Stimulated activated naive CD8-positive, alpha-beta T cell treated with anti-CD3 and anti-CD28 coated beads, Interleukin-15, Interleukin-2, amounts not matched to agents 100 ng/mL and 50 ng/mL, for 24 hours (primary cell): ENCODE data around the gene COL25A1.
"Not testable (repeated sequence)": the region's sequence is repeated elsewhere in the genome, so short reads cannot be mapped to it uniquely, and the experiment has no call there.

ENCODE experiments used
- H3K27ac Mint-ChIP-seq: one replicate; pipeline ENCODE4 v1.8.0; 2021; ENCODE audit warnings: mild to moderate bottlenecking, mixed read lengths
- H3K27me3 Mint-ChIP-seq: one replicate; pipeline ENCODE4 v1.8.0; 2021; ENCODE audit warnings: mixed read lengths
- H3K36me3 Mint-ChIP-seq: one replicate; pipeline ENCODE4 v1.8.0; 2021; ENCODE audit warnings: low read depth, mixed read lengths
- H3K4me1 Mint-ChIP-seq: one replicate; pipeline ENCODE4 v1.8.0; 2021; ENCODE audit warnings: low read depth, mixed read lengths
- H3K4me3 Mint-ChIP-seq: one replicate; pipeline ENCODE4 v1.8.0; 2021; ENCODE audit warnings: mild to moderate bottlenecking, mixed read lengths
- H3K9me3 Mint-ChIP-seq: one replicate; pipeline ENCODE4 v1.8.0; 2021; ENCODE audit warnings: mixed read lengths

The COL25A1 gene

DNA sequence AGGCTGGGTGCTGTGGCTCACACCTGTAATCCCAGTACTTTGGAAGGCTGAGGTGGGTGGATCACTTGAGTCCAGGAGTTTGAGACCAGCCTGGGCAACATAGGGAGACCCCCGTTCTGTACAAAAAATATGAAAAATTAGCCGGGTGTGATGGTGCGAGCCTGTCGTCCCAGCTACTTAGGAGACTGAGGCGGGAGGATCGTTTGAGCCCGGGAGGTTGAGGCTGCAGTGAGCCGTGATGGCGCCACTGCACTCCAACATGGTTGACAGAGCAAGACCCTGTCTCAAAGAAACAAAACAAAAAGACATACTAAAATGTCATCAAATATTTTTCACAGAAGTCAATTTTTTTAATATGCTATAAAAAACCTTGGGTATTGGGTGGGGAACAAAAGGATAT, 432.5 kb downstream of the COL25A1 start:
- not testable (repeated sequence) for H3K4me3 Mint-ChIP-seq, H3K9me3 Mint-ChIP-seq, H3K27ac Mint-ChIP-seq, H3K36me3 Mint-ChIP-seq, H3K4me1 Mint-ChIP-seq
- H3K27me3 Mint-ChIP-seq = peaks cover 10% of the 10 kb centered on the region

DNA sequence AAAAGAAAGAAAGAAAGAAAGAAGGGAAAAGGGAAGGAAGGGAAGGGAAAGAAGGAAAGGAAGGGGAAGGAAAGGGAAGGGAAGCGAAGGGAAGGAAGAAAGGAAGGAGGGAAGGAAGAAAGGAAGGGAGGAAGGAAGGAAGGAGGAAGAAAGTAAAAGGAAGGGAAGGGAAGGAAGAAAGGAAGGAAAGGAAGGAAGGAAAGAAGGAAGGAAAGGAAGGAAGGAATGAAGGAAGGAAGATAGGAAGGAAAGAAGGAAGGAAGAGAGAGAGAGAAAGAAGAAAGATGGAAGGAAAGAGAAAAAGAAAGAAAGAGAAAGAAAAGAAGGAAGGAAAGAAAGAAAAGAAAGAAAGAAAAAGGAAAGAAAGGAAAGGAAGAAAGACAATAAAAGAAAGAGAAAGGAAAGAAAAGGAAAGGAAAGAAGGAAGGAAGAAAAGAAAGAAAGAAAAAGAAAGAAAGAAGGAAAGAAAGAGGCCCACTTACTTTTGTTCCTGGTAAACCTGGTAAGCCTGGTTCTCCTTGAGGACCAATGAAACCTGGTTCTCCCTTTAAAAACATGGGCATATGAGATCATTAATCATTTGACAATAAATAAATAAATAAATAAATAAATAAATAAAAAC, 433.7 kb downstream of the COL25A1 start:
- no peak overlapping the region for H3K27ac Mint-ChIP-seq
- no peaks in the 10 kb centered on the region for H3K9me3 Mint-ChIP-seq
- H3K36me3 Mint-ChIP-seq = no peaks in the 10 kb centered on the region
- peaks cover 10% of the 10 kb centered on the region for H3K27me3 Mint-ChIP-seq
- no peaks in the 10 kb centered on the region for H3K4me1 Mint-ChIP-seq
- H3K4me3 Mint-ChIP-seq = no peak overlapping the region

DNA sequence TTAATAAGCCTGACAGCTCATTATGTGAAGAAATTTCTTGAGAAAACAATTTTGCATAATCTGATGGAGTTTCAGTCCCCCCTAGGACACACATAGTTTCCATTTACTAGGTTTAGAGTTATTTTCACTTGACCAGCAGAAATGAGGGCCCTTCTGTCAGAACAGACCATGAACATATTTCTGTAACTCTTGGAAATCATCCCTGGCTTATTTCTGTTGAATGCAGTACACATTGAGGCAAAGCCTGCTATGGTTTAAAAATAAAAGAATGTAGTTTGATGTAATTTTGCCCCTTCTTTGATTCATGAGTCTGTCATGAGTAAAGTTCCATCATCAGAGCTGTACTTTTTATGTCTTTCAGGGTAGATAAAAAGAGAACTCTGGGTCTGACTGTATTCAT, 435.0 kb downstream of the COL25A1 start:
- H3K4me3 Mint-ChIP-seq = no peak overlapping the region
- H3K9me3 Mint-ChIP-seq = no peaks in the 10 kb centered on the region
- H3K36me3 Mint-ChIP-seq = no peaks in the 10 kb centered on the region
- no peaks in the 10 kb centered on the region for H3K4me1 Mint-ChIP-seq
- peaks cover 10% of the 10 kb centered on the region for H3K27me3 Mint-ChIP-seq
- H3K27ac Mint-ChIP-seq = no peak overlapping the region

DNA sequence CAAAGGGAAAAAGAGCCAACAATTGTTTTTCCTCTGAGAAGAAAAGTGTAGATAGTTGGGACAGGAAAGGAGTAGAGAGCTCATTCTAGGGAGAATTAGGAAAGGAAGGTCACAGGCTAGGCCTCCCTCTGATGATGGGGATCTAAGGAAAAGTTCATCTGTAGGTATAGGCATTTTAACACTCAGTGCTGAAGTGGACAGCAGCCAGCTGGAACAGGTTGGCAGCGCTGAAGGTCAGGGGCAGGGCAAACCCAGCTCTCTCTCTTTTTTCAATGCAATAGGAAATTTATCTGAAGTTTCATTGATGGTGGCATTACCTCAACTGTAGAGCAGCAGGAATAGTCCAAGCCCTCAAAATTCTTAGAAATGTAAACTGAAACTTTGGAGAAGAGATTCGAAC, 441.1 kb downstream of the COL25A1 start:
- no peaks in the 10 kb centered on the region for H3K36me3 Mint-ChIP-seq
- no peak overlapping the region for H3K27ac Mint-ChIP-seq
- no peaks in the 10 kb centered on the region for H3K27me3 Mint-ChIP-seq
- no peaks in the 10 kb centered on the region for H3K4me1 Mint-ChIP-seq
- no peak overlapping the region for H3K4me3 Mint-ChIP-seq
- no peaks in the 10 kb centered on the region for H3K9me3 Mint-ChIP-seq

DNA sequence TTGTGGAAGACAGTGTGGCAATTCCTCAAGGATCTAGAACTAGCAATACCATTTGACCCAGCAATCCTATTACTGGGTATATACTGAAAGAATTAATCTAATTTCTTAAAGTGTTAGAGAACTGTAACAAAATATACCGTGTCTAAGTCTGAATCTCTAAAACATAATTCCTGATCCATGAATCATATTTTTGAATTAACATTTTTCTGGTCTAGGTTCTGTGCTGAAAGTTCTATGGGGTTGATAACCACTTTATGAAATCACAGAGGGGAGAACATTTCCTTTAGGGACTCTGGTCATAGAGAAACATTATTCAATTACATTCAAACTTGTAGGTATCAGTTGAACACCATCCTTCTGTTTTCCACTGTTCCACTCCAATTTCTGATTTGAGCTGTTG, 447.7 kb downstream of the COL25A1 start:
- Mint-ChIP-seq H3K27me3 (peaks cover 4% of the 10 kb centered on the region), H3K4me1 (peaks cover 12% of the 10 kb centered on the region), H3K4me3 (no peak overlapping the region), H3K27ac (no peak overlapping the region), H3K36me3 (no peaks in the 10 kb centered on the region), H3K9me3 (no peaks in the 10 kb centered on the region)

DNA sequence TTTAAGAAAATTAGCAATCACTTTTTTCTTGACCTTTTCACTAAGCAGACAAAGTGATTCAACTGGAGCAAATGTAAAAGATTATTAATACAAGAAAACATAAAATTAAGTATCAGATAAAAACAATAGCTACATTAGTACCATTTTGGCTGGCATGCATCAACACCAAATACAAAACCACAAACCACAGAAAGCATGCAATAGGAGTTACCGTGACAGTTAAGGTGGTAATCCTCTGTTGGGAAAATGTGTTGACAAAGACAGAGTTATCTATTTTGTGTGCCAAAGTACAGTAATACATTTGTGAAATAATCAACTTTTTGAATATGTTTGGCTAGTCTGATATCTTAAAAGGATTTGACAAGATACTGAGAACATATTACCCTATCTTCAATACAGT, 449.8 kb downstream of the COL25A1 start:
- Mint-ChIP-seq H3K36me3 (no peaks in the 10 kb centered on the region), H3K27ac (no peak overlapping the region), H3K27me3 (peaks cover 4% of the 10 kb centered on the region), H3K4me3 (no peak overlapping the region), H3K4me1 (peaks cover 18% of the 10 kb centered on the region), H3K9me3 (no peaks in the 10 kb centered on the region)

DNA sequence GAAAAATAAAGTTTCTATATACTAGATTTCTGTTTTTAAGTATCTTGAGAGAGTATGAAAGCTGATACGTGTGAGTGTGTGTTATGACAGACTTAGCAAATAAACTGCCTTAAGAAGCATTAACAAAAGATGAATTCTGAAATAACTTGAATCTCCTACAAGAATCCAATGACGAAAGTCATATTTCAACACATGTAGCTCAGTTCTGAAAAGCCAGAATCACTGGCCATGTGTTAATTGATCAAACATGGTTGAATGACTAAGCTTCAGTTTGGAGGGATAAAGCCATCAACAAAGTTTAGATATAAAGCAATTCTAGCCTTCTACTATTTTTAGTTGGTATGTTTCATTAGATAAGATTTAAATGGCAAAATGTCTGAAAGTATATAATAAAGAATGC, 451.1 kb downstream of the COL25A1 start:
- no peak overlapping the region for H3K27ac Mint-ChIP-seq
- no peak overlapping the region for H3K4me3 Mint-ChIP-seq
- H3K27me3 Mint-ChIP-seq = peaks cover 4% of the 10 kb centered on the region
- H3K4me1 Mint-ChIP-seq = peaks cover 18% of the 10 kb centered on the region
- H3K36me3 Mint-ChIP-seq = no peaks in the 10 kb centered on the region
- no peaks in the 10 kb centered on the region for H3K9me3 Mint-ChIP-seq

DNA sequence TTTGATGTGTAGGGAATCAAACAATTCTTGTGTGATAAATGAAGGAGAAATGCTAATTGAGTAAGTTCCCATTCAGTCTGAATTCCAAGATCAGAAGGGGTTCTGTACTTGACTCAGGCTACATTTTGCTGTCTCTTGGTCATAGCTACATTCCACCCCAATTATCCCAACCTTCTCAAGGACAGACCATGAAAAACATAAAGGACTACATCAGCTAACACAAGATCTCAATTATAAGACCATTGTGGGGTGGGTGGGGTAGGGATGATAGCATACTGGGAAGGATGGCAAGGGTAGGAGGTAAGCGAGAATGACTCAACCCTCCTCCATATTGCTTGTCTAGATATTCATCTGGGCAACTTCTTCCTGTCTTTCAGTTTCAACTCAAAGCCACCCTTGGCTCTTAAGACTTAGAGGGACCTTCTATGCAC, 452.2 kb downstream of the COL25A1 start:
- H3K4me1 Mint-ChIP-seq = peaks cover 18% of the 10 kb centered on the region
- no peaks in the 10 kb centered on the region for H3K36me3 Mint-ChIP-seq
- H3K27me3 Mint-ChIP-seq = peaks cover 4% of the 10 kb centered on the region
- H3K27ac Mint-ChIP-seq = no peak overlapping the region
- no peak overlapping the region for H3K4me3 Mint-ChIP-seq
- no peaks in the 10 kb centered on the region for H3K9me3 Mint-ChIP-seq

DNA sequence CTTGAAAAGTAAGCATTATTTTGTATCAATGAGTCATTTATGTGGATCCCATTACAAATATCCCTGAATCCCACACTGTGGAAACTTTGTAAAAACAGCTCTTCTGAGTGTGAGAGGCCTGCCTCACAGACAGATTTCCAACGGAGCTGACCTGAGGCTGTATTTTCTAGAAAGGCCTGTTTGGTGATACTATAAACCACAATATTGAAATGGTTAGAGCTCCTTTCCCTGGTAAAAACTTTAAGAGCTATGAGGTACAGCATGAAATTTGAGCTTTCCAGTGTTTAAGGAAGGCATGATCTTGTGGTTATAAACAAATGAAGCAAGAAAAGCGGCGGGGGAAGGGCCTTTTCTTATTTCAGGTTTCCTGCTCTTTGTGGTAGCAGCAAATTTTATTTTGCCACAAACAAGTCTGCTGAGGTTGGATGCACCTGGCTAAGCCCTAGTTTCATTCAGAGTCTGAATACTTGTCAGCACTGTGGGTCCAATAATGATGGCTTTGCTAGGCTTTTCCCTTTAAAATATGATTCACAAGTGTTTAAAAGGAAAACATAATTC, 452.8 kb downstream of the COL25A1 start:
- Mint-ChIP-seq H3K4me1 (peaks cover 18% of the 10 kb centered on the region), H3K9me3 (no peaks in the 10 kb centered on the region), H3K36me3 (no peaks in the 10 kb centered on the region), H3K27ac (no peak overlapping the region), H3K27me3 (peaks cover under 1% of the 10 kb centered on the region), H3K4me3 (no peak overlapping the region)

DNA sequence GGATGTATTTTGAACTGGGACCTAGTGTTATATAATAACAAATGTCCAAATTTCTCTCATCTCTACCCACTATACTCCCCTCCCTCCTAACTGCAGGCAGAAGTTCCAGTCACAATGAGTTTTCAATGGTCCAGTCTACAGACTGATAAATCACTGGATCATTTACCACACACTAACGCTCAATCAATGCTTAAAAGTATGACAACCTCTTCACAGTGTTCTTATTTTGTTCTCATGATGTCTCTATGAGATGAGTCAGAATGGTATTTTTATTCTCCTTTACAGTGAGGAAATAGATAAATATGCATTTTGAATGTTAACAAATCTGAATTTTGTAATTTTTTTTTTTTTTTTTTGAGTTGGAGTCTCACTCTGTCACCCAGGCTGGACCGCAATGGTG, 455.9 kb downstream of the COL25A1 start:
- peaks cover 3% of the 10 kb centered on the region for H3K27me3 Mint-ChIP-seq
- H3K4me3 Mint-ChIP-seq = no peak overlapping the region
- H3K27ac Mint-ChIP-seq = no peak overlapping the region
- H3K36me3 Mint-ChIP-seq = no peaks in the 10 kb centered on the region
- peaks cover 18% of the 10 kb centered on the region for H3K4me1 Mint-ChIP-seq
- no peaks in the 10 kb centered on the region for H3K9me3 Mint-ChIP-seq

DNA sequence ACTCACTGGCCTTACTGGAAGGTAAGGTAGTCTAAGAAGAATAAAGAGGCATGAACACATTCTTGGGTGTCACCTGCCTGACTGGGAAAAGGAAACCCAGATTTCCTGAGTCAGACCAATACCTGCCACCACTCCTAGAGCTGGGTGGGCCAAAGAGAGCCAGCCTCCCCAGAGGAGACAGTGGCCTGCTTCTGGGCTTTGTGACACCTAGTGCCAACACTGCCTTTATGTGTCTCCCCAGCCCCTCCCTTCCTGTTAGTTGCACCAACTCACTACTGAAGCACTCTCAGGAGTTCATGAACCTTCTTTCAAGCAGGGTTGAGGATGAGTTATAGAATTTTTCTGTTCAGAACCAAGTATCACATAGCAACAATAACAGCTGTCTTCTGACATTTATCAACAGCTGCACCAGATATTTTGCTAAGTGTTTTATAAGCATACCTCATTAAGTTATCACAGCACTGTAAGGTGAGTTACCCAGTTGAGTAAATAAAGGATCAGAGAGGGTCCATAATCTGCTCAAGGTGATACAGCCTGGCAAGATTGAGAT, 462.0 kb downstream of the COL25A1 start:
- peaks cover 3% of the 10 kb centered on the region for H3K27me3 Mint-ChIP-seq
- H3K9me3 Mint-ChIP-seq = no peaks in the 10 kb centered on the region
- H3K36me3 Mint-ChIP-seq = no peaks in the 10 kb centered on the region
- no peaks in the 10 kb centered on the region for H3K4me1 Mint-ChIP-seq
- H3K4me3 Mint-ChIP-seq = no peak overlapping the region
- no peak overlapping the region for H3K27ac Mint-ChIP-seq

DNA sequence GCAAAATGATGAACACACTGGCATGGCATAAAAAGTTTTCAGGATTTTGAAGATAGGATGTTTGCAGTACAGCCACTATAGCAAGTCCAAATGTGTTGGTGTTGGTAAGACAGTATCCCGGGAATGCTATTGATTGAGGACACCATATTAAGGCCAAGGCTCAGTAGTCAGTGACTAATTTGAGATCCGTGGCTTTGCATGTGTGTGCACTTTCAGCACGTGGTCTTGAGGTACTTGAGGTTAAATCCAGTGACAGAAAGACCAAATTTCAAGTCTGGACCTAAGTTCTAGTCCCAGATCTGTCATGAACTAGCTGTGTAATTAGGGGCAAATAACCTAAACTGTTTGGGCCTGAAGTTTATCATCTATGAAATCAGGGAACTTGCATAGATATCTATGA, 463.1 kb downstream of the COL25A1 start:
- Mint-ChIP-seq H3K36me3 (no peaks in the 10 kb centered on the region), H3K27ac (no peak overlapping the region), H3K27me3 (peaks cover 4% of the 10 kb centered on the region), H3K4me1 (no peaks in the 10 kb centered on the region), H3K9me3 (no peaks in the 10 kb centered on the region), H3K4me3 (no peak overlapping the region)

DNA sequence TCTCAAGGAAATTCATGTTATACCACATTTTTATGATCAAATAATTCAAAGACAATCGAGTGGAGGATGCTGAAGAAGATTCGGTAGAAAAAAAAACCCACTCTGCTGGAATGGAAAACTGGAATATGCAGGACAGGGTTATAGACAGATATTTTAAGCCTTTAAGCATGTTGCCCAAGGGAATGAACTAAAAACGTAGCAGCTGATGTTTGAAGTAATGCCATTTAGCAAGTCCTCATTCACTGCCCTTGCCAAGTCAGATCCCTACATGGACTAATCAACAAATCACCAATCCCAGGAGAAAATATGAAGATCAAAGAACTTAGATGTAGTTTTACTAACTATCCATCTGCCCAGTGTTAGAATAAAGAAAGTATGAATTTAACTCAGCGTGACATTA, 464.0 kb downstream of the COL25A1 start:
- Mint-ChIP-seq H3K4me1 (no peaks in the 10 kb centered on the region), H3K27me3 (peaks cover 12% of the 10 kb centered on the region), H3K4me3 (no peak overlapping the region), H3K36me3 (no peaks in the 10 kb centered on the region), H3K9me3 (no peaks in the 10 kb centered on the region), H3K27ac (no peak overlapping the region)

DNA sequence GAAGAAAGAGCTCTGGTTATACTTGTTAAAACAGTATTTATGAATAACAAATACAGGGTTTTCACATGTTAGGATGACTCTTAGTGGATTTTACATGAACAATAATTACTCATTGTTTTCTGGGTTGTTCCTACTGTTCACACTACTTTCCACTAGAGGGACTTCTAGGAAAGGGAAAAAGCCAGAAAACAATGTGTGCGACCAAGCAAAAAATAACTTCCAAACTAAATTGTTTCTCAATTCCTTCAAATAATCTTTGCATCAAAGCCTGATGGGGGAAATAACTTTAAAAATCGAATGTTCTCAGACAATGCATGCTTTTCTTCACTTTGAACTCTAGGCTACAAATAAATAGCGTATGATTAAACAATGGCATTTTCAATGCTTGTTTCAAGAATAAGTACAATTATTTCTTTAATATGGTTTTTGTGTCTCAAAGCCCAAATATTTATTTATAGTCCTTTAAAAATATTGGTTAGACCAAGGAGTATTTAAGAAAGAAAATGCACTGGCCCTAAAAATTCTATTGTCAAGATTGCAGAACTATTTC, 467.5 kb downstream of the COL25A1 start:
- peaks cover 19% of the 10 kb centered on the region for H3K27me3 Mint-ChIP-seq
- no peaks in the 10 kb centered on the region for H3K9me3 Mint-ChIP-seq
- no peaks in the 10 kb centered on the region for H3K4me1 Mint-ChIP-seq
- no peak overlapping the region for H3K4me3 Mint-ChIP-seq
- H3K27ac Mint-ChIP-seq = no peak overlapping the region
- H3K36me3 Mint-ChIP-seq = no peaks in the 10 kb centered on the region

DNA sequence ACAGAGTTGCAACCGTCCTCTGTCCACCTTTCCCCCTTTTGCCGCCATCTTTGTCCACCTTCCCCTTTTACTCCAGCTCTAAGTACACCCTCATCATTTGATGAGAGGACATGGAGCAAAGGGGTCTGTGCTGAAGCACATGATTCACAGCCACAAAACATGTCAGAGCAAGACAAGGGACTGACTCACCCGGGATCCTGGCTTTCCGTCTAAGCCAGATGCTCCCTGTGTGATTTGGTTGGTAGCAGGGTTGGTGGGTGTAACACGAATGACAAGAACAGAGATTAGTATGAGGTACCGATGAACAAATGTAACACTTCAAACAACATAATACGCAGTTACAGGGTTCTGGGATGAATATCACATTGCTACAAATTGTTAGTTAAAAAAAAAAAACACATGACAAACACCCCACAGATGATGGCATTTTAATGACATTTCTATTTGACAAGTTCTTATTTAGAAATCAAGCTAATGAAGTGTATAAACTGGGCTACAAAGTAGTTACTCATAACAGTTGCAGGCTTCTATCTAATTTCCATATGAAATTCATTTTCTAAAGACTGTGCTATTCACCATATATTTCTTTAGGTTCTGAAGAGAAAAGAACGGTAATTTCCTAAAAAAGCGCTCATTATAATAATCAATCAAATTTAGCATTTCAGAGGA, 468.2 kb downstream of the COL25A1 start:
- peaks cover 22% of the 10 kb centered on the region for H3K27me3 Mint-ChIP-seq
- H3K27ac Mint-ChIP-seq = no peak overlapping the region
- no peaks in the 10 kb centered on the region for H3K9me3 Mint-ChIP-seq
- no peaks in the 10 kb centered on the region for H3K36me3 Mint-ChIP-seq
- H3K4me1 Mint-ChIP-seq = no peaks in the 10 kb centered on the region
- H3K4me3 Mint-ChIP-seq = no peak overlapping the region
